ENCODE data around the gene MSH5. TPM values are rescaled to one million over a fixed set of nuclear protein-coding genes. Genes with fewer than 3 reads are reported as not detected.

Gene MSH5
- total RNA-seq, 1 experiment from 2014 or later: 22.4 TPM

DNA sequence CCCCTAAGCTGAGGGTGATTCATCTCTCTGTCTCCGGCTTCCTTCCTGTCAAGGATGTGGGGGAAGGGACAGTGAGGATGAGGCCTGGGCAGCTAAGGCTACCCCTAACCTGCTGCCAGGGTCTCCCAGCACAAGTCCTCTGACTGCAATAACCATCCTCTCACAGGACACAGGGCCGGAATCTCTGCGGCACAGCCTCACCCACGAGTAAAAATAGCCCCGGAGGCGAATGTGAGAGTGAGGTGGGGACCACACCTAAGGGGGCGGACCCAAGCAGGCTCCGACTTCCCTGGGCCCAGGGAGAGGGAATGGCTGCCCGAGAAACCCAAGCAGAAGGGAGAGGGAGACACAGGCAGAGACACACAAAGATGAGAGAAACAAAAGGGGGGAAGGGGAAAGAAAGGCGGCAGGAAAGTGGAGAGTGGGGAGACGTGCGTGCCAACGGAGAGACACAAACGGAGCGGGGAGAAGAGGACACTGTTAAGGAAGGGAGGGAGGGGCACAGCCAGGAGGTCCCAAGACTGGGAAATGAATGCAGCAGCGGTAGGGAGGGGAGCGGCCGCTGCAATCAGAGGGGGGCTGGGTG lies 4.9 kb upstream of the MSH5 start:
- peak overlapping the region; percentile 91 to 98 for H3K4me3 Mint-ChIP-seq
- H3K27me3 Mint-ChIP-seq (ENCODE audit: low read depth): no peaks in the 10 kb centered on the region
- H2BK12ac ChIP-seq (ENCODE audit: insufficient read length, low read depth, low read length): no peak overlapping the region
- peaks cover 25% of the 10 kb centered on the region for H3K23me2 ChIP-seq (ENCODE audit: insufficient read length, low read depth, low read length, poor library complexity, severe bottlenecking)
- no peak overlapping the region for H3K18ac ChIP-seq (ENCODE audit: insufficient read length, low read depth, low read length)
- peak overlapping the region; percentile 87 for H3K4me2 ChIP-seq (ENCODE audit: insufficient read depth, insufficient read length, low read length)
- no peak overlapping the region for H3T11ph ChIP-seq (ENCODE audit: low read length)
- H2AK5ac ChIP-seq (ENCODE audit: insufficient read length, low read length): no peak overlapping the region
- no CpG with 5 or more reads among the region's 18 CpGs for WGBS (ENCODE audit: extremely low coverage, insufficient read length, low lambda C conversion rate)
- H3K4ac ChIP-seq (ENCODE audit: low read depth, low read length): no peak overlapping the region
- H2BK5ac ChIP-seq (ENCODE audit: insufficient read length, low read length): no peak overlapping the region
- no peak overlapping the region for H3K14ac ChIP-seq (ENCODE audit: insufficient read depth, low read length)
- H4K5ac ChIP-seq (ENCODE audit: insufficient read length, low read depth, low read length): no peak overlapping the region
- no peaks in the 10 kb centered on the region for H3K27me3 ChIP-seq (ENCODE audit: insufficient read depth, low read length)
- no peak overlapping the region for H2AFZ ChIP-seq (ENCODE audit: low read length)
- no peaks in the 10 kb centered on the region for H4K20me1 ChIP-seq (ENCODE audit: control insufficient read depth, insufficient read depth, insufficient read length)
- no peak overlapping the region for H4K8ac ChIP-seq (replicated peaks; ENCODE audit: insufficient read length, low read depth, low read length)
- peak overlapping the region; percentile 40 for H3K9ac ChIP-seq (ENCODE audit: extremely low read depth, insufficient read length, low read length)
- H3K27ac Mint-ChIP-seq: peak overlapping the region; percentile 66 to 97 (median 96); a peak in 6 of 7 replicates
- H4K91ac ChIP-seq (ENCODE audit: insufficient read length, low read depth, low read length): no peak overlapping the region
- H3K36me3 Mint-ChIP-seq (ENCODE audit: insufficient read depth in 1 of 3, low read depth in 3 of 3): peaks cover 36 to 41% (median 36%) of the 10 kb centered on the region in 3 experiments
- TF ChIP-seq, protein P1, sequence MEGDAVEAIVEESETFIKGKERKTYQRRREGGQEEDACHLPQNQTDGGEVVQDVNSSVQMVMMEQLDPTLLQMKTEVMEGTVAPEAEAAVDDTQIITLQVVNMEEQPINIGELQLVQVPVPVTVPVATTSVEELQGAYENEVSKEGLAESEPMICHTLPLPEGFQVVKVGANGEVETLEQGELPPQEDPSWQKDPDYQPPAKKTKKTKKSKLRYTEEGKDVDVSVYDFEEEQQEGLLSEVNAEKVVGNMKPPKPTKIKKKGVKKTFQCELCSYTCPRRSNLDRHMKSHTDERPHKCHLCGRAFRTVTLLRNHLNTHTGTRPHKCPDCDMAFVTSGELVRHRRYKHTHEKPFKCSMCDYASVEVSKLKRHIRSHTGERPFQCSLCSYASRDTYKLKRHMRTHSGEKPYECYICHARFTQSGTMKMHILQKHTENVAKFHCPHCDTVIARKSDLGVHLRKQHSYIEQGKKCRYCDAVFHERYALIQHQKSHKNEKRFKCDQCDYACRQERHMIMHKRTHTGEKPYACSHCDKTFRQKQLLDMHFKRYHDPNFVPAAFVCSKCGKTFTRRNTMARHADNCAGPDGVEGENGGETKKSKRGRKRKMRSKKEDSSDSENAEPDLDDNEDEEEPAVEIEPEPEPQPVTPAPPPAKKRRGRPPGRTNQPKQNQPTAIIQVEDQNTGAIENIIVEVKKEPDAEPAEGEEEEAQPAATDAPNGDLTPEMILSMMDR (conservative IDR thresholded peaks at IDR 0.05): no peak
- peaks cover 16% of the 10 kb centered on the region for H3K4me1 ChIP-seq (ENCODE audit: insufficient read depth, low read length)
- peak; percentile 83 for DNase-seq
- H2BK20ac ChIP-seq (ENCODE audit: low read depth, low read length, poor library complexity, severe bottlenecking): no peak overlapping the region
- no peak overlapping the region for H2BK15ac ChIP-seq (ENCODE audit: low read depth, low read length)
- no peak overlapping the region for H3K27ac ChIP-seq (ENCODE audit: insufficient read length, low read depth, low read length)
- peaks cover 6% of the 10 kb centered on the region; the same call in 1 of the 2 replicates for H3K79me2 ChIP-seq (ENCODE audit: insufficient read depth, low read length)
- no peaks in the 10 kb centered on the region for H3K9me3 ChIP-seq (ENCODE audit: control insufficient read depth, low read depth, low read length)
- no peak overlapping the region for H2BK120ac ChIP-seq (ENCODE audit: low read depth, low read length, poor library complexity, severe bottlenecking)
- H3K4me1 Mint-ChIP-seq: peaks cover 51 to 53% of the 10 kb centered on the region in 2 experiments
- H3K79me1 ChIP-seq (ENCODE audit: insufficient read depth, low read depth, low read length, poor library complexity, severe bottlenecking): no peaks in the 10 kb centered on the region
- H3K56ac ChIP-seq (ENCODE audit: insufficient read length, low read depth, low read length): no peak overlapping the region
- H3K23ac ChIP-seq (ENCODE audit: insufficient read length, low read depth, low read length): no peak overlapping the region
- H3K9me3 Mint-ChIP-seq: no peaks in the 10 kb centered on the region; a peak in 2 of 5 replicates
